MCF 10A (cell line): Measurements from ENCODE around the gene BAMBI. TPM values are rescaled to one million over a fixed set of nuclear protein-coding genes. Genes with fewer than 3 reads are reported as not detected.

Experiments used
- BruUV-seq: library from RNA; stranded (reverse); fragments of 400-500 nt; replicated peaks from 2 replicates; lab custom pipeline; 2021; lab: Mats Ljungman, UMichigan
- CTCF ChIA-PET: fragments of 300-600 bp; sonication (Branson Sonifier 250); formaldehyde crosslinking; extraction: SDS; loops from one replicate; lab custom pipeline; 2021; ENCODE audit warnings: antibody characterized with exemption, inconsistent platforms; lab: Yijun Ruan, JAX
- POLR2A ChIA-PET: fragments of 300-600, 350-650 bp; sonication (Branson Sonifier 250); formaldehyde crosslinking; extraction: SDS; loops from one replicate; lab custom pipeline; 2020; ENCODE audit warnings: antibody characterized with exemption, inconsistent platforms; lab: Yijun Ruan, JAX
- DNase-seq: peaks from one replicate; pipeline ENCODE4 v3.0.0-alpha.2; 2018; ENCODE audit not compliant: unreplicated experiment
- H3K27ac Mint-ChIP-seq: one replicate; pipeline ENCODE4 v1.8.0; 2022; ENCODE audit warnings: mild to moderate bottlenecking, low read depth, mixed read lengths; ENCODE audit not compliant: unreplicated experiment
- H3K27me3 Mint-ChIP-seq: one replicate; pipeline ENCODE4 v1.8.0; 2022; ENCODE audit warnings: mixed read lengths; ENCODE audit not compliant: insufficient read depth, unreplicated experiment
- H3K36me3 Mint-ChIP-seq: one replicate; pipeline ENCODE4 v1.8.0; 2022; ENCODE audit warnings: mild to moderate bottlenecking, moderate library complexity, mixed read lengths; ENCODE audit not compliant: insufficient read depth, unreplicated experiment
- H3K4me1 Mint-ChIP-seq: one replicate; pipeline ENCODE4 v1.8.0; 2022; ENCODE audit warnings: mixed read lengths; ENCODE audit not compliant: insufficient read depth, unreplicated experiment
- H3K4me3 Mint-ChIP-seq: one replicate; pipeline ENCODE4 v1.8.0; 2022; ENCODE audit warnings: mild to moderate bottlenecking, moderate library complexity, mixed read lengths; ENCODE audit not compliant: unreplicated experiment
- H3K9me3 Mint-ChIP-seq: one replicate; pipeline ENCODE4 v1.8.0; 2022; ENCODE audit warnings: mixed read lengths; ENCODE audit not compliant: unreplicated experiment
- CTCF ChIP-seq: fragments of 200-600 bp; IDR thresholded peaks from one replicate; pipeline ENCODE4 v1.8.0; 2022; ENCODE audit warnings: antibody characterized with exemption, mild to moderate bottlenecking; ENCODE audit not compliant: unreplicated experiment
- intact Hi-C: fragments of 100-400 bp; cut with micrococcal nuclease; formaldehyde crosslinking; loops from 2 replicates; pipeline ENCODE4 v1.14.1; 2022
- total RNA-seq: library from RNA; stranded (reverse); gene quantifications from 2 replicates; pipeline ENCODE4 v1.2.3, GENCODE V29; 2022

BAMBI gene
- total RNA-seq, 1 experiment from 2014 or later = 31.6 TPM

GRCh38 chr10:28715246-28715645 is 37.9 kb downstream of the BAMBI start:
- BruUV-seq = no TSS peak
- intact Hi-C loops = no loop called here

GRCh38 chr10:28715757-28716156 is 38.4 kb downstream of the BAMBI start:
- POLR2A ChIA-PET = no interaction called here

More at GRCh38 chr10:28715246-28715645, 37.9 kb downstream of the BAMBI start:
- no peak overlapping the region for H3K4me3 Mint-ChIP-seq
- H3K27me3 Mint-ChIP-seq = no peaks in the 10 kb centered on the region
- ChIA-PET POLR2A (no interaction called here), CTCF (no interaction called here)
- TF ChIP-seq CTCF = no peak
- H3K9me3 Mint-ChIP-seq = no peaks in the 10 kb centered on the region
- H3K27ac Mint-ChIP-seq = no peak overlapping the region
- H3K36me3 Mint-ChIP-seq = no peaks in the 10 kb centered on the region
- DNase-seq = no peak
- peaks cover 5% of the 10 kb centered on the region for H3K4me1 Mint-ChIP-seq

GRCh38 chr10:28716748-28717147 is 39.4 kb downstream of the BAMBI start:
- no peaks in the 10 kb centered on the region for H3K36me3 Mint-ChIP-seq
- no TSS peak for BruUV-seq
- H3K27me3 Mint-ChIP-seq = no peaks in the 10 kb centered on the region
- no peak overlapping the region for H3K27ac Mint-ChIP-seq
- no peaks in the 10 kb centered on the region for H3K9me3 Mint-ChIP-seq
- TF ChIP-seq CTCF = no peak
- no peak overlapping the region for H3K4me3 Mint-ChIP-seq
- ChIA-PET CTCF (interaction anchor here (0.6 kb wide), 1 partner anchor 78 kb away, joined by 3 read pairs; no protein-coding TSS in a partner anchor), POLR2A (no interaction called here)
- intact Hi-C loops = no loop called here
- no peak for DNase-seq
- peaks cover 5% of the 10 kb centered on the region for H3K4me1 Mint-ChIP-seq

More at GRCh38 chr10:28715757-28716156, 38.4 kb downstream of the BAMBI start:
- Mint-ChIP-seq H3K4me3 (no peak overlapping the region), H3K36me3 (no peaks in the 10 kb centered on the region), H3K27ac (no peak overlapping the region), H3K9me3 (no peaks in the 10 kb centered on the region), H3K27me3 (no peaks in the 10 kb centered on the region), H3K4me1 (peaks cover 5% of the 10 kb centered on the region)
- DNase-seq = no peak
- intact Hi-C loops = no loop called here
- CTCF ChIA-PET = interaction anchor here (0.6 kb wide), 1 partner anchor 70 kb away, joined by 5 read pairs; no protein-coding TSS in a partner anchor
- TF ChIP-seq CTCF = no peak
- BruUV-seq = no TSS peak

GRCh38 chr10:28717656-28718201 is 40.4 kb downstream of the BAMBI start:
- Mint-ChIP-seq H3K27ac (no peak overlapping the region), H3K36me3 (no peaks in the 10 kb centered on the region), H3K4me3 (no peak overlapping the region), H3K4me1 (peaks cover 5% of the 10 kb centered on the region), H3K9me3 (no peaks in the 10 kb centered on the region), H3K27me3 (no peaks in the 10 kb centered on the region)
- ChIA-PET POLR2A (no interaction called here), CTCF (interaction anchor here (0.6 to 0.7 kb wide), 2 partner anchors 20 to 589 kb away, joined by 3 read pairs; no protein-coding TSS in a partner anchor)
- BruUV-seq = no TSS peak
- no peak for TF ChIP-seq CTCF
- intact Hi-C loops = no loop called here
- no peak for DNase-seq
